Measurements from ENCODE around the gene PAK5.

DNA sequence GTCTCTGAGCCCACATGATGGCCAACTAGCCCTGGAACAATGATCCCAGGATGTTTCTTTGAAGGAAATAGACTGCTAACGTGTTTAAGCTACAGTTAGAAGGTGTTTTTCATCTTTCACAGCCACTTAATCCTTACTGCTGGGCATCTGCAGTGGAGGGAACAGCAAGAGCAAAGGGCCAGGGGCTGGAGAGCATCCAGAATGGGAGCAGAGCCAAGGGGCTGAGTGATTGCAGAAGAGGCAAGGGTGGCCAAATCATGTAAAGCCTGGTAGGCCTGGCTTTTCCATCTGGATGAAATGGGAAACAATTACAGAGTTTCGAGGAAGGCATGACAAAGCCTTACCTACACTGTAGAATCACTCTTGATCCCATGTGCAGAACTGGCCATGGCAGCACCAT is 343.2 kb downstream of the PAK5 start:
- TF ChIP-seq EZH2 (IDR thresholded peaks at IDR 0.05; ENCODE audit: insufficient read depth, poor library complexity, severe bottlenecking) (no peak), EZH2phosphoT487 (IDR thresholded peaks at IDR 0.05; ENCODE audit: insufficient read depth, low read depth) (no peak)

Measured in GM23248 (cell line).